Stimulated activated CD4-positive, alpha-beta T cell treated with anti-CD3 and anti-CD28 coated beads, Interleukin-15, amount 100 ng/mL, for 1 hour (primary cell): ENCODE results near the gene STMN1.
"Not testable (repeated sequence)": the region's sequence is repeated elsewhere in the genome, so short reads cannot be mapped to it uniquely, and the experiment has no call there.

Experiments used
- DNase-seq, 2 donors: peaks; one replicate each; pipeline ENCODE4 v3.0.0-alpha.2; 2020; ENCODE audit warnings: low read depth in 1 of 2, low spot score in 1 of 2

Gene STMN1

GRCh38 chr1:25905680-25906643 is at the start of gene STMN1:
Gene STMN1 (minus strand): TSS chr1:25906419. CDS start chr1:25904676, 1,743 bp downstream.
- DNase-seq = peak; percentile 75 to 86

GRCh38 chr1:25955553-25955952 is 49.3 kb upstream of the STMN1 start:
- DNase-seq = no peak

DNA sequence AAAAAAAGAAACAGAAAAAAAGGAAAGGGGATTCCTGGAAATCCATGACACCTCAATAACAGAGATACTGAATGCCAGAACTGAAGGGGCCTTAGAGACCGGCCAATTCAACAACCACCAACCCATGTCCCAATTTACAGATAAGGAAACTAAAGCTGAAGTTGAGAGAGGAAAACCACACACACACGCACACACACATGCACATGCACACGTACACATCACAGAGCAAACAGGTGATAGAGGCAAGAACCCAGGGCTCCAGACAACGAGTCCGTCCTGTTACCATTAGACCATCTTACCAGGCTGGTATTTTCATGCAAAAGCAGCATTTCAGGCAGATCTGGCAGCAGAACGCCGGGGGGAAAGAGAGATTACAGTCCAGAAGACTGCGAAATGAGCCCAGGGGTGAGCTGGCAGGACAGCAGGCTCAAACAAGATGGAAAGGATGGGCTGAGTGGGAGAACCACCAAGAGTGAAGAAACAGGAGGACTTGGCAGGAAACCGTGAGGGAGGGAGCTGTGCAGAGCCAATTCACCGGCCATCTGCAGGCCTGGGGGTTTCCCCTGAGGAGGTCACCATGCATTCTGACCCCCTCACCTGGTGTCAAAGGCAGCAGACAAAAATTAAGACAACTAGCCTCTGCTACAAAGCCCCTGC is 48.2 kb upstream of the STMN1 start:
- no peak for DNase-seq

- DNase-seq = no peak
These were observed 46.7 kb upstream of the STMN1 start for GRCh38 chr1:25952841-25953401.

DNA sequence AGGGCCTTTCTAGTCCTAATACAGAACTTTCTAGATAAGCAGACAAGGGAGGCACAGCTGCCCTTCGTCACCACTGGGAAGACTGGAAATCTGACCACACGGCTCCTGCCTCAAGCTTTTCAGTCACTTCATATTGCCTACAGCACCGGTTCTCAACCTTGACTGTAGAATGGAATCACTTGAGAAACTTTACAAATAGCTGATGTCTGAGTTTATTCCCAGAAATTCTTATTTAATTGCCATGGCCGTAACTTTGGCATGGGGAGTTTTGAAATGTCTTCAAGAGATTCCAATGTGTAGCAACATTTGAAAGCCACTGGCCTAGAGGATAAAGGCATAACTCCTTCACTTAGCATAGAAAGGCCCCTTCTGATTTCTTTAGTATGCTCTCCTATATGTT is 42.4 kb upstream of the STMN1 start:
- DNase-seq = no peak

GRCh38 chr1:25947027-25947426 is 40.8 kb upstream of the STMN1 start:
- no peak for DNase-seq

DNA sequence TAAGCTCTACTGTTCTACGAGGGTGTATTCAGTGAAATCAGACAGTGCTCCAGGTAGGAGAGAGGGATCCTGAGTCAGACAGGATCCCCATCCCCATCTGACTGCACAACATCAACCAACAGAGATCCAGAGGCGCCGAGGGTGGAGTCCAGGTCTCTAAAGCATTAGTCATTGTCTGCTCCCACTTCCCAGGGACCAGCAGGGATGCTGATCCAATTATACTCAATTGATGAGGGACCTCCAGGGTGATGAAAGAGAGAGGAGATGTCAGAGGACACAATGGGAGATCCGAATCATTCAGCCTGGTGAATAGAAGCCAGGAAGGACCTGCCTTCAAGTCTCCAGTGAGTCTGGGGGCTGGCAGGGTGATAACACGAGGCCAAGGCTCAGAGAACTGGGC is 39.5 kb upstream of the STMN1 start:
- no peak for DNase-seq

GRCh38 chr1:25944986-25945385 is 38.8 kb upstream of the STMN1 start:
- no peak for DNase-seq

DNA sequence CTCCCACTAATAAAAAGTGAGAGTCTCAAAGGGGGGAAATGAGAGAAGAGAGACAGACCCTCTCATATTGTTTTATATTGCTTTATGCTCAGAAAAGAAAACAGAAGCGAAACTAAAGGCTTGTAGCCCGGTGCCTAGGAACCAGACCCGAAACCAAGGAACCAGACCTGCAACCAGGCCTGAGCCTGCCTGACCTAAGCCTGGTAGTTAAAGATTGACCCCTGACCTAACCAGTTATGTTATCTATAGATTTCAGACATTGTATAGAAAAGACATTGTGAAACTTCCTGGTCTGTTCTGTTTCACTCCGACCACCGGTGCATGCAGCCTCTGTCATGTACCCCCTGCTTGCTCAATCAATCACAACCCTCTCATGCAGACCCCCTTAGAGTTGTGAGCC is 37.3 kb upstream of the STMN1 start:
- DNase-seq = not testable (repeated sequence)

- no peak for DNase-seq
These were observed 30.7 kb upstream of the STMN1 start for GRCh38 chr1:25936947-25937346.

GRCh38 chr1:25933479-25934365 is 27.5 kb upstream of the STMN1 start:
- DNase-seq = no peak

DNA sequence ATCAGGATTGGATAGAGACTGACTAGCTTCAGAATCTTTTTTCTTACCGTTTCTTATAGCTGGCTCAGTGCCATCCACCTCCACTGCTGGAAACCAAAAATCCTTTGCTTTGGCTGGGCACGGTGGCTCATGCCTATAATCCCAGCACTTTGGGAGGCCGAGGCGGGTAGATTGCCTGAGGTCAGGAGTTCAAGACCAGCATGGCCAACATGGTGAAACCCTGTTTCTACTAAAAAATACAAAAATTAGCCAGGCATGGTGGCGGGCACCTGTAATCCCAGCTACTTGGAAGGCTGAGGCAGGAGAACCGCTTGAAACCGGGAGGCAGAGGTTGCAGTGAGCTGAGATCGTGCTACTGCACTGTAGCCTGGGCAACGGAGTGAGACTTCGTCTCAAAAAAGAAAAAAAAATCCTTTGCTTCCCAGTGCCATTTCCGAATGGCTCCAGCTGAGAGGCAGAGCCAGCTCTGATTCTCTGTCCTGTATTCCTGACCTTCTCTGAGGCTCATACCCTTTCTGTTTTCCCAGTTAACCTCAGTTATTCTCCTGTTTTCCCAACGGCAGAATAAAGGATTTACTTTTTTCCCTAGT is 26.7 kb upstream of the STMN1 start:
- not testable (repeated sequence) for DNase-seq

- DNase-seq = no peak
These were observed 26.1 kb upstream of the STMN1 start for GRCh38 chr1:25932321-25932720.

DNA sequence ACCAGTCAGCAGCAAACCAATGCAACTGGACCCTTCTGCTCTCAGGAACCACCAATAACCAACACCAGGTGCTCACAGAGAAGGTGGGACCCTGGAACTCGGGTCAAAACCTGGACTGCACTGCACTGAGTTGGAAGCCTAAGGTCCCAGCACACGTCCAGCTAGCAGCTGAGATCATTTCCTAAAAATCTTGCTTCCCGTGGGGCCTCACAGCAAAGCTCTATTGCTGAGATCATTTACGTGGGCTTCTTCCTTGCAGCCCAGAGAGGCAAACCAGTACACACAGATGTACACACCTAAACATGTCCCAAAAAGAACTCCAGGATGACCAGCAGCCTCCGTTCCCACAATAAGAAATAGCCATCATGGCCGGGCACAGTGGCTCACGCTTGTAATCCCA is 22.8 kb upstream of the STMN1 start:
- no peak for DNase-seq

- no peak for DNase-seq
These were observed 21.5 kb upstream of the STMN1 start for GRCh38 chr1:25927521-25928265.

GRCh38 chr1:25926731-25927496 is 20.7 kb upstream of the STMN1 start:
- DNase-seq = no peak

GRCh38 chr1:25924454-25924853 is 18.2 kb upstream of the STMN1 start:
- no peak for DNase-seq

DNA sequence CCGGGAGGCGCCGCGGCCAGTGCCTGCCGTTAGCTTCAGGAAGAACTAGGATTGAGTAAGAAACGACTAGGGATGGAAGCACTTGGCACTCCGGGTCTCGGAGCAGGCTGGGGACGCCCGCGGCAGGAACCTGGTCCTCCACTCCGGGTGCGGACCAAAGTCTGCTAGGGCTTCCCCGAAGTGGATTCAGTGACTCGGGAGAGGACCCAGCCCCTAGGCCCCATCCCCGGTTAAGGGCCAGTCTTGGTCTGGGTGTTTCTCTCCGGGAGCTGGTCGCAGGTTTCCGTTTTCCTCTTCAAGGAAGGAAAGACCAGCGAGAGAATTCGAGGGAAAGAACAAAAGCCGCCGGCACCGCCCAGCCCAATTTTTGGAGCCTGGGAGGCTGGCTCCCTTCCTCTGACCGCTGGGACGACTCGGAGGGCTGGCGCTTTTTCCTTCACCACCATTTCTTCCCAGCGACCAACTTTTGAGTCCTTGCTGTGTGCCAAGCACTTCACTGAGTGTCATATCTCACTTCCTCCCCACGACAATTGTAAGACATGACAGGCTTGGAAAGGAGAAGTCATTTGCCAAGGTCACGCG is 16.8 kb upstream of the STMN1 start:
- DNase-seq = no peak
